ENCODE results near the gene SPRR4.

Gene SPRR4

DNA sequence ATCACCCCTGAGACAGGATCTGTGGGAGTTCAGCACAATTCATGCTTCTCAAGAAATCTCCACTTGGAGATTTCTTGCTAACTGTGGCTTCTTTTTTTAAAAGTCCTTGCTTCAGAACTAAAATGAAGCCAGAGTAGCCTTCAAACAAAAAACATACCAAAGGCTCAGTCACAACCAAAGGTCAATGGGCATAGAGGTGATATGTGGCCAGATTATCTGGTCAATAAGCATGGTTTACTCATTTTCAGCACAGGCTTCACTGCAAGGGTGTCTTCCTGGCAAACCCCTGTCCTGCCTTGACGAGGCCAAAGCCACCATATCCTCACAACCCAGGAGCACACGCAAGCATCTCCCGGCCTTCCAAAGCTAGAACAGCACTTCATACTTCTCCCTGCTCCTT, 11.2 kb upstream of the SPRR4 start:
- no peak for TF ChIP-seq ZNF274 (IDR thresholded peaks at IDR 0.05; ENCODE audit: low read depth, low read length)
- H3K4me3 ChIP-seq (ENCODE audit: low read length), result no peak overlapping the region

DNA sequence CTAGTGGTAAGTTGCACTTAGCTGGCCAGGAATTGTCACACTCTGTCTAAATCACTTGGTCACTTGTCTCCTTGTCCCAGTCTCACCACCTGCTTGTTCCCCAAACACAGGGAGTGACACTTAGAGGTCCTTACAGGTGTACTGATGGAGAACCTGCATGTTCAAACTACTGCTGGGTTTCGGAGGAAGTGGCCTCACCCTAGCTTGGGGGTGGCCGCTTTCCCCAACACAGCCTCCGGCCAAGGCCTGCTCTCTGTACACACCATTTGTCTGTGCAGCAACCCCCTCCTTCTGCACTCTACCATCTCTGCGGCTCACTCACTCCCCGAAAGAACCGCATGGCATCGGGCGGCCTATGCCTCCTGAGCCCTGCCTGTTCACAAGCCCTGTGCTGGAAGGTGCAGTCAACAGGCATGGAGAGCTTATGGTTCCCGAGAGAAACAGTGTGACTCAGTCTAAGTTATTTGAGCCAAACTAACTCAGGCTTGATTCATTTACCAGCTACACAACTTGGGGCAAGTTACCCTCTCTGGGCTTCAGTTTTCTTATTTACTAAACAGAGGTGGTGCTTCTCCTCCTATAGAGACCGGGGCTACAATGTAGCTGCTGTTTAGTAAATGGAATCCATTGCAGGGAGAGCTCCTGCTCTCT, 10.5 kb upstream of the SPRR4 start:
- no peak overlapping the region for H3K4me3 ChIP-seq (ENCODE audit: low read length)
- TF ChIP-seq ZNF274 (IDR thresholded peaks at IDR 0.05; ENCODE audit: low read depth, low read length), result no peak

DNA sequence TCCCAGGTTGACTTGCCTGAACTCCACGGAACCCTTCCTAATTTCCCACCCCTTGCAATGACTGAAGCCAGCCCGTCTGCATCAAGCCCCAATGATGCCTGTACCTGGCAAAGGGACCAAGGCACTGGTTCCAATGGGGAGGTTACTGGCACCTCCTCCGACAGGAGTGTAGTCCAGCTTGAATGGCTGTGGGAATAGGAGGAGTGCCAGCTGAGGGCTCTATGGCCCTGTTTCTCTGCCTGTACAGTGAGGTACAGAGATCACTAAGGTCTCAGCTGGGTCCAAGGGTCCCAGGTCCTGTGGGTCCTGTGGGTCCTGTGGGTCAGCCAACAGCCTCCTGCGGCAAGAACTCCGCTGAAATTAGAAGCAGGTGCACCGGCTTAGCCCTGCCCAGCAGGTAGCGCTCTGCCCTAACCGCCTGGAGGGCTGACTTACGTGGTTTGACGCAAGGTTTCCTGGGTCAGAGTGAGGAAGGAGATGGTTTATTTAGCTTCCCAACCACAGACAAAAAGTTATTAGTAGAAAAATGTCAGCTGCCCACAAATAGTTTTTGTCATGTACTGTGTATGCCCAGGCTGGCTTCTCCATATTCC, 9.9 kb upstream of the SPRR4 start:
- no peak for TF ChIP-seq ZNF274 (IDR thresholded peaks at IDR 0.05; ENCODE audit: low read depth, low read length)
- no peak overlapping the region for H3K4me3 ChIP-seq (ENCODE audit: low read length)

DNA sequence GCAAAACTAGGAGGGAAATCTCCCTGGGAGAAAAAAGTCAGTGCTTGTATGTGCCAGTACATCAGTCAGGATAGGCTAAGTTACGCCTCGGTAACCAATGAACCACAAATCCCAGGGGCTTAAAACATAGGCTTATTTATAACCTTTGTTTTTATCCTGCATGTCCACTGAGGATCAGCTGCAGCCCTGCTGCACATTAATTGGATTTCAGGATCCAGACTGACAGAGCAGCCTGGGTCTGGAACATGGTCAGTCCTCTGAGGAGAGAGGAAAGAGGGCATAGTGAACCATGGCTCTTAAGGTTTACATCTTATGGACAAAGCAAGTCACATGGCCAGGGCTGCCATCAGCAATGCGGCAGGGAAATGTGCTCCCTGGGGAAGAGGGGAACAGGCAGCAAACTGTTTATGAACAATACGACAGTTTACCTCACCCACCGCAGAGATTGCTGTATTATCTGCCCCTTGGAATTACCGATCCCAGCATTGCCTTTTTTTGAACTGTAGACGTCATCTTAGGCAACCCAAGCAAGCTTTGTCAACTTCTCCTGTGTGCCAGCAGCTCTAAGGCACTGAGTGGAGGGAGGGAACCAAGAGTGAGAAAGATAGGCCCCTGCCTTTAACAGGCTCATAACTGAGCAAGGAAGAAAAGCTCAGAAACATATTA, 9.1 kb upstream of the SPRR4 start:
- TF ChIP-seq ZNF274 (IDR thresholded peaks at IDR 0.05; ENCODE audit: low read depth, low read length), result no peak
- H3K4me3 ChIP-seq (ENCODE audit: low read length), result no peak overlapping the region

DNA sequence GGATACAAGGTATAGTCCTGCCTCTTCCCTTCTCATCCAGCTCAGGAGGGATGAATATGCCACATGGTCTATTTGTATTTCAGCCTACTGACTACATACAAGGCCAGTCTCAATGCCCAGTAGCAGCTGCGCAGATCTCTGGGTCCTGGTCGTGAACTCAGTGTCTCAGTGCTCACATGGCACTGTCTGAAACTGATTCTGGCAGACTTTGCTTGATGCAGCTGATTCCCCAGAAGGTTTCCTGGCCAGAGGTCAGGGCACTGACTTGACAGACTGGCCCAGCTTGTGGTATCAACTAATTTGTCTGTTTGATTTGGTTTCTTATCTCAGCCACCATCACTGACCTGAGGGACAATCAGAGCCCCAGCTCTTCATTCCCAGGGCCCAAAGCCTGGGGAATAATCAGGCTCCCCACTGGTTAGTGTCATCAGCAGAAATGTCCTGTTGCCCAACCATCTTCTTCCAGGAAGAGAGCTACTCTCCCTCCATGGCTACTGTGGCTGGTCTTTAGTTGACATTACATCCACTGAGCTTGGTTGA, 7.5 kb upstream of the SPRR4 start:
- TF ChIP-seq ZNF274 (IDR thresholded peaks at IDR 0.05; ENCODE audit: low read depth, low read length), result no peak
- H3K4me3 ChIP-seq (ENCODE audit: low read length), result no peak overlapping the region

DNA sequence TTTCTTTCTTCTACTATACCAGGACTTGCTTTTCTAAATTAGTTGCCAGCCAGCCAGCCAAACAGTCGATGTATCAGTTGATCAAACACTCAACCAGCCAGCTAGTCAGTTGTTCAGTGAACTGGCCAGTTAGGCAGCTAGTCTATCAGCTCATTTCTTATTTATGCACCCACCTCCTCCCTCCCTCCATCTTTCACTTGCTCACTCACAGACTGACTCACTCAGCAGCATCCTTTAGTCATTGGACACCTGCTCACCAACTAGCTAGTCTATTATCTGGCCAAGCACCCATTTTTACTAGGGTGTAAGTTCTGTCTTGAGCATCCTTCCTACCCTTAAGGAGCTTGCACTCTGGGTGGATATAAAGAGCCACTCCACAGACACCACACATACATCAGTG, 5.9 kb upstream of the SPRR4 start:
- TF ChIP-seq ZNF274 (IDR thresholded peaks at IDR 0.05; ENCODE audit: low read depth, low read length), result no peak
- no peak overlapping the region for H3K4me3 ChIP-seq (ENCODE audit: low read length)

DNA sequence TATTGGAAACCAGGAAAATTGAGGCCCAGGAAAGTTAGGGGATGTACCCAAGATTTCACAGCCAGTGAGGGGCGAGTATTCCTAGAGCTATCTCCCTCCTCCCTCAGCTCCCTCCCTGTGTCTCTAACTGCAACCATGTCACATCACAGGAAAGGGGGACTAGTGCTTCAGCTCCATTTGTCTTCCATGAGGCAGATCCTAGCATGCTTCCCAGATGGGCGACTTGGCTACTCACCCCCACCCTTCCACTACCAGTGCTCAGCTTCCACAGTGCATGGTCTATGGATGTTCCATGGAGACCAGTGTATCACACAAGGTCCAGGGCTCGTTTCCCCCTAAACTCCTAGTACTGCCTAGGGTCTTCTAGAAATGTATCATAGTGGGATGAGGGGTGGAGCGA, 4.6 kb upstream of the SPRR4 start:
- TF ChIP-seq ZNF274 (IDR thresholded peaks at IDR 0.05; ENCODE audit: low read depth, low read length), result no peak
- H3K4me3 ChIP-seq (ENCODE audit: low read length), result no peak overlapping the region

DNA sequence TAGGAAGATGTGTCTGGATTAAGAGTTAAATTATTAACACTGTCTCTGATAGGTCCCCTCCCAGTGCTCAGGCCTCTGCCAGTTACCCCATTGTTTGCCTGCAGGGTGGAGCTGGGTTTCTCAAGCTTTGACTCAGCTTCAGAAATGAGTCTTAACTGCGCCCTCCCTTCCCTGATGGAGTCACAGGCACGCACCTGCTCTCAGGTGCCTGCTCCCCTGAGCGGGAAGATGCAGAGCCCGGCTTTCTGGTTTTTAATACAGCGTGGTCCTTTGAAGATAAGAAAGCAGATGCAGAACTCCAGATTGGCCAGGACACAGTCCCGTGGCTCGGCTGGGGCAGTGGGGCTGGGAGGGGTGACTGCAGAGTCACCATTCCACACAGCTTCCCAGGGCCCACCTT, 3.2 kb upstream of the SPRR4 start:
- no peak for TF ChIP-seq ZNF274 (IDR thresholded peaks at IDR 0.05; ENCODE audit: low read depth, low read length)
- H3K4me3 ChIP-seq (ENCODE audit: low read length), result no peak overlapping the region

DNA sequence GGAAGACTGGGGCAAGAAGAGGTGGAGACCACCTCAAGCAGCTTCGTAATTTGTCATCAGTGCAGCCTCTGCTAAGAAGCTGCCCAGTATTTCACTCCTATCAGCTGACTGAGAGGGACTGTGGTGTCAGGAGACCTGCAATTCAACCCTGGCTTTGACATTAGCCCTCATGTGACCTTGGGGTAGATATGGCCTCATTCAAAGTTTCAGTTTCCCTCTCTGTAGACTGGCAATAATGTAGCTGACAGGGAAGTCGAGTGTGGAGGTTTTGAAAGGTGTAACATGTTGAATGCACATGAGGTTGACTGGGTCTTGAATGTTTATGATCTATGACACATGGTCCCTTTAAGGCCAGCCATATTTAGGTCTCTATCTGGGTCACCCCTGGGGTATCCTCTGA, 2.2 kb upstream of the SPRR4 start:
- no peak overlapping the region for H3K4me3 ChIP-seq (ENCODE audit: low read length)
- no peak for TF ChIP-seq ZNF274 (IDR thresholded peaks at IDR 0.05; ENCODE audit: low read depth, low read length)

DNA sequence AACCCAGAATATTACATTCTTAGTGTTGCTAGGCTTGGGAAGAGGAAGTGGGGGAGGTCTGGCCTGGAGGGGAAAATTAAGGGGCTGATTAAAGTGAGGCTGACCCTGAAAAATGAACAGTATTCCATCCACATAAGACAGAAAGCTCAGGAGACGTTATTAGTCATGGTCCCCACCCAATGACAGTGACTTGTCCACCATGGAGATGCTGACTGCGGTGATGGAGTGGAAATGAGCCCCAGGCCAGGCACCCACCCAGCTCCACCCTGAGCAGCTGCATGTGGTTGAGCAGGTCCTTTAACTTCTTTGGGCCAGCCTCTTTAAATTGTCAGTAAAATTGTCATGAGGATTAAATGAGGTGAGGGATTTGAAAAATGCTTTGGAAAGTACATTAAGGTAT, 1.4 kb upstream of the SPRR4 start:
- TF ChIP-seq ZNF274 (IDR thresholded peaks at IDR 0.05; ENCODE audit: low read depth, low read length), result no peak
- no peak overlapping the region for H3K4me3 ChIP-seq (ENCODE audit: low read length)

DNA sequence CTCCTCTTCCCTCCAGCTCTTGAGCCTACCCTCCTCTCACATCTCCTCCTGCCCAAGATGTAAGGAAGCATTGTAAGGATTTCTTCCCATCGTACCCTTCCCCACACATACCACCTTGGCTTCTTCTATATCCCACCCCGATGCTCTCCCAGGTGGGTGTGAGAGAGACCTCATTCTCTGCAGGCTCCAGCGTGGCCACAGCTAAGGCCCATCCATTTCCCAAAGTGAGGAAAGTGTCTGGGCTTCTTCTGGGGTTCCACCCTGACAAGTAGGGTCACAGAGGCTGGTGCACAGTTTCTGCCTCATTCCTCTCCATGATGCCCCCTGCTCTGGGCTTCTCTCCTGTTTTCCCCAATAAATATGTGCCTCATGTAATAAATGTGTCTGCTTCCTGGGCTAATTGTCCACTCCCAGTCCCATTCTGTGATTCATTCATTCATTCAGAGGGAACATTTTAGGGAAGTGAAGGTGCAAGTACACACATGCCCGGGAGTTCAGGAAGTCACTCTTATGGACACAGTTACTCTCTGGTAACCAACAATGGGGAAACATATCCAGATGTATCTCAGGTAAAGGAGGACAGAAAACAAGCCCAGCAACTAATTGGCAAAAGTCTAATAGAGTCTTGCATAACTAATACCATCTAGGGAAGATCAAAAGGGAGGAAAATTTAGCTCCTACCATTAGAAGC, 1.9 kb downstream of the SPRR4 start:
- TF ChIP-seq ZNF274 (IDR thresholded peaks at IDR 0.05; ENCODE audit: low read depth, low read length), result no peak
- H3K4me3 ChIP-seq (ENCODE audit: low read length), result no peak overlapping the region

DNA sequence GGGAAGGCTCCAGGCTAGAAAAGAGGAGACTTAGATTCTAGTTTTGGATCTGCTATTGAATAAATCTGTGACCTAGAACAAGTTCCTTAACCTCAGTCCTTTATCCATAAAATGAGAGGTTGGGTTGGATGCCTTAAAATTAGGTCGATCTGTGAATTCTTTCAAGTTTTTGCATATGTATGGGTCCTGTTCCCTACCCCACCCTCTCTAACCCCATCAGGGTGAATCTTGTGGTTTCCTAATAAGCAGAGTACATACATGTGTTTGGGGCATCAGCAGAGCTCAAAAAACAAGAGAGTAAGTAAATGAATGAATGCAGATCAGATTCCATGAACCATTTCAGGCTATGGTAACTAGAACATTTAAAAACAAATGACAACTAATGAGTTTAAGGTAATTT, 6.2 kb downstream of the SPRR4 start:
- H3K4me3 ChIP-seq (ENCODE audit: low read length), result no peak overlapping the region
- no peak for TF ChIP-seq ZNF274 (IDR thresholded peaks at IDR 0.05; ENCODE audit: low read depth, low read length)

DNA sequence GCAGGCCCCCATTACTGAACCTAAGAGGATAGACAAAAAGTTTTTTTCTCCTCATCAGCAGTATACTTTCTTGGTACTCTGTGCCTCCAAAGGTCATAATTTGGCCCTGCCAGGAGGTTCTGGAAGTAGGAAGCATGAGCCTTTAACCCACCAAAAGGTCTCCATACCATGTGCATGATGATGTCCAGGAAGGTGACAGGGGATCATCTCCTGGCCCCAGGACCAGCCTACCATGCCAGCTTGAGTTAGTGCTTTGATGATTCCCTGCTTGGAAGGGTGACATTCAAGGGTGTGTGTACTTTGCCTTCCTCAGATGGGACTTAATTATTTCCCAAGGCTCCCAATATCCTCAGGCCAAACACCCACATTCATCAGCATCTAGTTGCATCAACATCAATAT, 7.2 kb downstream of the SPRR4 start:
- no peak overlapping the region for H3K4me3 ChIP-seq (ENCODE audit: low read length)
- no peak for TF ChIP-seq ZNF274 (IDR thresholded peaks at IDR 0.05; ENCODE audit: low read depth, low read length)

DNA sequence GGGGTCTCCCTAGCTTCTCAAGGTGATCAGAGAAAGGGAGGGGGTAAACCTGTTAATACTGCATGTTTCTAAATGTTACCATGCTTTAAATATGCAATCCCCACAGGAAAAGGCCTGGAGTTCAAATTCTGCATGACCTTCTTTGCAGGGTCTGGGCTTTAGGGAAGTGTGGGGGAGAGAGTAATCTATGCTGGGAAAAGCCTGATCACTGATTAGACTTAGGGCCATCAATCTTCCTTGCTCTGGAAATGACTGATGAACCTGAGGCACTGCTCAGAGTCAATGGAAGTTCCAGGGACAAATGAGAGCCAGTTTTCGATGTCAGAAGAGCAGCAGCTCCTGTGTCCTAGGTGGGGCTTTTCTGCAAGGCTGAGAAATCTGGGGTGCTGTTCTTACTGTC, 10.2 kb downstream of the SPRR4 start:
- H3K4me3 ChIP-seq (ENCODE audit: low read length), result no peak overlapping the region
- TF ChIP-seq ZNF274 (IDR thresholded peaks at IDR 0.05; ENCODE audit: low read depth, low read length), result no peak

Measured in GM08714 (cell line).